Middle frontal gyrus (tissue), 1 donor: ENCODE results near the gene PID1.

ENCODE experiments used
- DNase-seq: peaks from one replicate; pipeline ENCODE4 v3.0.0-alpha.2; 2015; ENCODE audit warnings: low spot score; ENCODE audit errors: extremely low spot score

Gene PID1

DNA sequence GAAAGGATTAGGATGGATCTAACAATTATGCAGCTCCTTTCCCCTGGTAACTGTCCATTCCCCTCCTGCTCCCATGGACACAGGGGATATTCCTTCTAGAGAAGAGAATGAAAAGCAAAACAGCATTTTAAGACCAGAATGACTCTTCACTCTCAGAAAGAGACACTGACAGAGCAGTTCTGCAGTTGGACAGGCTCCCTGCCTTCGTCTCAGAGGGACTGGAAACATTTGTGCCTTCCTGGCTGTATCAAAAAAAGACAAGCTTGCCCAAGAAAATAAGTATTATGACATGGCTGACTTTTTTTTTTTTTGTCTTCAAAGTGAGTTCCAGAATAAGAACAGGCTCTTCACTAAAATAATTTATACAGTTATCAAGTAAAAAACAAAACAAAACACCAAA, 9.5 kb downstream of the PID1 start:
- no peak for DNase-seq

DNA sequence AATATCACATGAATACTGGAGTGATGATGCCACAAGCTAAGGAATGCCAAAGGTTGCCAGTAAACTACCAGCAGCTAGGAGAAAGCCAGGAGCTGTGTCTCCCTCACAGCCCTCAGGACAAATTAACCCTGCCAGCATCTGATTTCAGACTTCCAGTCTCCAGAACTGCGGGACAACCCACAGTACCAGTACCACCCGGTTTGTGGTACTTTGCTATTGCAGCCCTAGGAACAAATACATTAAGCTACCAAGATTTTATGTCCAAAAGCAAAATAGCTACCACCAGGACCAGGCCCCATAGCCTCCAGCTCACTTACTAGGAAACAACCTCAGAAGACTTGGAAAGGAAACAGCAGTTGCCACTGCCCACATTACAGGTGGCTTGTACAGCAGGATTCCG, 10.0 kb downstream of the PID1 start:
- DNase-seq, result no peak

GRCh38 chr2:229257985-229258384, 13.1 kb downstream of the PID1 start:
- DNase-seq, result no peak

DNA sequence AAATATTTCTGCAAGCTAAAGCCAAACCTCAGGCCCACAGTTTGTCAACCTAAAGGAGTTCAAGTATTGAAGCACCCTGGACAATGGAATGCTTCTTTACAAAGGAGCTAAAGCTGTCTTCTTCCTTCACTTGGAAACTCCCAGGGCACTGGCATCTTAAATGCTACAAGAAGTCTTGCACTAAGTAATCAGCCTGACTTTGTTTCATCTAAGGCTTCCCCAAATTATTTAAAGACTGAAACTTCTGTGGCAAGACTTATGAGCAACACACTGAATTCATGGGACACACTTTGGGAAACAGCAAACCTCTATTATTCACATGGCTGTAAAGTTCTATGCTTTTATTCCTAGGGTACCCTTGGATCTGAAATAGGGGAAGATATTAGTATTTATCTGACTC, 14.7 kb downstream of the PID1 start:
- DNase-seq, result no peak

- no peak for DNase-seq
Observed at GRCh38 chr2:229254206-229254605, 16.9 kb downstream of the PID1 start.

- DNase-seq, result no peak
Observed at GRCh38 chr2:229252996-229253395, 18.1 kb downstream of the PID1 start.

GRCh38 chr2:229252280-229252679, 18.8 kb downstream of the PID1 start:
- DNase-seq, result no peak

DNA sequence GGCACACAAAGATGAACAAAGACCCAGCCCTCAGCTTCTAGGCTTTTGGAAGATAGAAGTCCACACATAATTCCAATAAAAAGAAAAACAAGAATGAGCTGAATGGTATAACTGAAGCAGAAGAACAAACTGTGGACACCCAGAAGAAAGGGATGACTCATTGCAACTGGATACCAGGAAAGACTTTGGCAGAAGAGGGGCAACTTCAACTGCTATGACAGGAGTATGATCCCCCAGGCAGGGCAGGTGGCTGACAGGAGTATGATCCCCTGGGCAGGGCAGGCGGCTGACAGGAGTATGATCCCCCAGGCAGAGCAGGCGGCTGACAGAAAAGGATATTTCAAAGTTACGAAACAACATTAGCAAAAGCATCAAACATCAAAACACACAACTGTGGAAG, 21.6 kb downstream of the PID1 start:
- DNase-seq, result no peak

GRCh38 chr2:229246334-229246733, 24.8 kb downstream of the PID1 start:
- no peak for DNase-seq

DNA sequence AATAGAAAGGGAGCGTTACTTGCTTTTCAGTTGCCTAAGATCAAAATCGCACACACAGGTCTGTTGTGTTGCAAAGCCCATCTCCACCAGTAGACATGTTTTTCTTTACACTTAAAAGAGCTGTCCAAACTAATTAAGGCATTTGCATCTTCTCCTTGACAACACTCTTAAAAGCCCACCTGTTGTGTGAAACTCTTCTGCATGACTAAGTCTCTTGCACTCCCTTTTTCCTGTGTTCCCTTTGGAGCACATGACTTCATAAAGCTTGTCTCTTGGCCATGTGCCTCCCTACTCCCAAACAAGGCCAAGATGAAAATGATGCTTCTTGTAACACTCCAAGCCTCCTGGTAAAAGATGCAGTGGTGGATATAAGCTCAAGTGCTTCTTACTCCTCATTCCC, 26.1 kb downstream of the PID1 start:
- DNase-seq, result no peak

DNA sequence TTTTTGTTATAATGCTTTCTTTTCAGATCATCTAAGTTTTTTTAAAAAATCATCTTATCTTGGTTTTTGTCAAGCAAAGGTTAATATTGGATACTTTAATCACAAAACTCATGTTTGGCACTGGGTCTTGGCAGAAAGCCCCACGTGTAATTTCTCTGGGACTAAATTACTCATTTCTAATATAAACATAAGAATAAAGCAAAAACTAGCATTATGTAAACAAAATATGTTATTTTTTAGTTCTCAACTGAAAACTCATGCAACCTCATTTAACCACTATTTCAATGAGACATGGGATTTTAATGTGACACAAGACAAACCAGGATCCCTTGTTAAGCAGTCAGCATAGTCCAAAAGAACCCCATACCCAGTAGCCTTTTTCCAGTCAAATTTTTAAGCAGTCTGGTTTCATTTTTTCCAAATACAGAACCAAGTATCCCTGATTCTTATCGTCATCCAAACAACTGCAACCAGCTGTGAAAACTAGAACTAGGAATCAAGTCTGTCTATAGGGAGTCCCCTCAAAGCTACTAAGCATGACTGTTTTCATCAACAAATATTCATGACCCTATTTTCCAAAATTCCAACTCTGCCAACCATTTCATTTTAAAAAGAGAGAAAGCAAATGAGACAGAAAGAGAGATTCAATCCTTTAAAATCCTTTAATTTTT, 27.1 kb downstream of the PID1 start:
- no peak for DNase-seq

DNA sequence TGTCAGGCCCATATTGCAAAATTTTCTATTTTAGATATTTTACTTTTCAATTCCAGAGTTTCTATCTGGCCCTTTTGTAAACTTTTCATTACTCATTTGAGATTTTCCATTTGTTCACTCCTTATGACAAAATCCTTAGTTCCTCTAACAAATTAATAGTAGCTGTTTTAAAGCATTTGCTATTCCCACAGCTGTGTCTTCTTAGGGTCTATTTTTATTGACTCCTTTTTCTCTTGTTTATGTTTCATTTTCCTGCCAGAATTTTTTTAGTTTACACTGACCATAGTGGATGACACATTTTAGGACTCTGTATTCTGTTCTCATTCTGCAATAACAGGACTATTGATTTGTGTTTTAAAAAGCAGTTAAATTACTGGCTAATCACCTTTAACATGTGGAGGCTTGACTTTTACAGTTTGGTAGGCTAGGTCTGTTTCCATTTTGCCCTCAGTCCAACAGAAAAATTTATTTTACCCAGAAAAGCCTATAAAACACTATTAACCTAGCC, 30.0 kb downstream of the PID1 start:
- no peak for DNase-seq

DNA sequence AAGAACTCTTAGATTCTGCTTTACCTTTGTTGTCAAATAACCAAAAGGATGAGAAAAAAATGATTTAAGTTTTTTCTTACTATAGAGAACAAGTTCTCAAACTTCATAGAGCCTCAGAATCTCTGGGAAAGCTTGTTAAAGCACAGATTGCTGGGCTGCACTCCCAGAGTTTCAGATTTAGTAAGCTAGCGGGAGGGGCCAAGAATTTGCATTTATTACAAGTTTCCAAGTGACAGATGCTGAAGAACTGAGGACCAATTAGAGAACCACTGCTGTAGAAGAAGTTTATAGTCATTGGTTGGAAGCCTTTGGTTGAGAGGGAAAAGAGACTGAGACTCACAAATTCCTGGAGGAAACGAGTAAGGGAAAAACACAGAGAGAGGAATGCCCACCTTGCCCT, 32.1 kb downstream of the PID1 start:
- DNase-seq, result no peak

DNA sequence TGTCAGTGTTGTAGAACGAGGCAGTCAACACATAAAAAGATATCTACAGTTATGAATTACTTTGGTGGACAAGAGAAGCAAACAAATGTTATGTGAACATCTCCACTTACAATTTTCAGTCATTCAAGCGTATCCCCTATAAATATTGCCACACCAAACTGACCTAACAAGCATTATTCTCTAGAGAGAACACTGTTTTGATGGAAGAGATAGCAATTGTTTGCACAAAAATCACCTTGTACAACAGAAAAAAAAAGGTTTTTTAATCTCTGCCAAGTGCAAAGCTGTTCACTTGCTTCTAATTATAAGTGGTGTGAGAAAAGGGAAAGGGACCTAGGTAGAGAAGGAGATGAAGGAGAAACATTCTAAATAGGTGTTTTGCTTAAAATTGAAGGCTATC, 33.8 kb downstream of the PID1 start:
- DNase-seq, result no peak

DNA sequence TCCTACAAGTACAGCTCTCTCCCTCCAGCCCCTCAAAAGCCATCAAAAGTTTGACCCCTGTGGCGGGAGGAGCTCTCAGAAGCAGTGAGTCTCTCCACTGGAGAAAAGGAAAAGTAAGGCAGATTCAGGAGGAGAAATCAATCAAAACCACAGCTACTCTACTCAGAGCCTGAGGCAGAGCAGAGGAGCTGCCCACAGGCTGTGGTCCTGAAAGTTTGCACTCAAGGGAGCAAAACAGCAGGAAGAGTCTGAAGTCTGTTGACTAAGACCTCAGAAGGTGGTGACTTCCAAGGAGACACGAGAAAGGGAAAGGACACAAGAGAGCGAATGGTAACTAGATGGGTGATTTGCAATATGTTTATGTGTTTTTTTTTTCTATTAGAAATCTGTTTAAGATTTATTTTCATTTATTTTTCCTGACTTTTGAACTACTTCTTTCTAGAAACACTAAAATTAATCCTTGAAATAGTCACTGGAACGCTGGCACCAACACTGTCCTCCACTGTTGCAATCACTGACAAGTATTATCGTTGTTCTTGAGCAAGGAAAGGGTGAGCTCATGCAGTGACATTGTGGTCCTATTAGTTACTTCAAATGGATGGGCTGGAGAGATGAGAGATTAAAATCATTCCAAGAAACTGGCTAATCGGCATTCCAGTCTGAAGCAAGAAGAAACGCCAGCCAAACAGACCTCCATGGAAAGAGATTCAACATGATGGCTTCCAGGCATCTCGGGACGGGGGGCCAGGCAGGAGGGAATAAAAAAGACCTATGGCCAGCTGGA, 35.8 kb downstream of the PID1 start:
- DNase-seq, result no peak

DNA sequence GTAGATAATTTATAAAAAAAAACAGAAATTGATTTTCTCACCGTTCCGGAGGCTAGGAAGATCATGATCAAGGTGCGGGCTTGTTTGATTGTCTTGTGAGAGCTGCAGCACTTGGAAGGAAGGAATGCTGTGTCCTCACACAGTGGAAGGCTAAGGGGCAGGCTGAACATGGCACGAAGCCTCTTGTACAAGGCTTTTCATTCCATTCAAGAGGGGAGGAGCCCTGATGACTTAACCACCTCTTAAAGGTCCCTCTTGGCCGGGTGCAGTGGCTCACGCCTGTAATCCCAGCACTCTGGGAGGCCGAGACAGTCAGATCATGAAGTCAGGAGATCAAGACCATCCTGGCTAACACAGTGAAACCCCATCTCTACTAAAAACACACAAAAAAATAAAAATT, 39.2 kb downstream of the PID1 start:
- DNase-seq, result no peak

DNA sequence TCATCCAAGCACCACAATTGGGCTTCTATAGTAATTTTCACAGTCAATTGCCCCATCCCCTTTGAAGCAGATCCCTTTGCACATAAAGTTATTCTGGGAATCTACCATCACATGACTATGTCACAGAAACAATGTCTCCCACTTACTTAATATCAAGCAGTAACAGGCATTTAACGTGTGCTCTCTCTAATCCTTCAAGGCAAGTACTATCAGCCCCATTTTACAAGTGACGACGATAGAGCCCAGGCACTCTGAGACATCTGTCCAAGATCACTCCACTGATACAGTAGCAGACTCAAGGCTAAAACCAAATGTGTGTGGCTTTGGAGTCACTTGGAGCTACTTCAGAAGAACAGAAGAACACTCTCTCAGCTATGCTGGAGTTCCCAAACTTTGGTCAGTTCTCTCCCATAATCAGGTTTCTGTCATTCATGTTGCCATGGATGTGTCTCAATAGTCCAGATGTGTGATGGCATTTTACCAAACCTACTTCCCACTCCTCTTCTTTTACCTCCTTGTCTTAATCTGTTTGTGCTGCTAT, 39.7 kb downstream of the PID1 start:
- DNase-seq, result no peak

DNA sequence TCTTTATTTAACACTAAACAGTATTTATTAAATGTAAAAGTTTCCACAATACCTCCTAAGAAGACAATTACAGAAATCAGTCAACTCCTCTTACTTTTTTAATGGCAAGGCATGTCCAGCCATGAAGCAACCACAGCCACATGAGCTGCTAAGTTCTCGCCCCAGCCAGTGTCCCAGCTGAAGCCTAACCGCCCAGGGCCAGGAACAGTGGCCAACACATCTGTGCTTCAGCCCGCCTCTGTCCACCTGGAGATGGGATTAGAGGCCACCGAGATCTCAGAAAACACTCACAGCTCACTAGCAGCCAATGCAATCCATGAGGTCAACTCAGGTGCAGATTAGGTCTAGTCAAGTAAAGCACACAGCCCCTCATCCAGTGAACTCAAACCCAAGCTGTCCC, 40.2 kb downstream of the PID1 start:
- no peak for DNase-seq

DNA sequence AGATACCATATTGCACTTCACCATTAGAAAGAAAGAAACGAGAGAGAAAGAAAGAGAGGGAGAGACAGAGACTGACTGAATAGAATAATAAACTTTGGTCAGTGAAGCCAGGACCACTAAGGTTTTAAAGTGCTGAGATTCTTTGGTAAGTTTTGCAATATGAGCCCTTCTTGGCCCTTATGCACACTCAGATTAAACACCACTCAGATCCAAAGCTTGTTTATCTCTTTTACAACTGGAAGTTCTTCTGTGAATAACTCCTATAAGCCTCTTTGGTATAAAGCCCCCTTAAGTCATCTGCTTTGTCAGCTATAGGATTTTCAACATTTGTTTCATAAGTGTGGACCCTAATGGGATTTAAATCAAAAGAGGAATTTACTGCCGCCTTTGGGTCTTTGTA, 40.8 kb downstream of the PID1 start:
- DNase-seq, result no peak

DNA sequence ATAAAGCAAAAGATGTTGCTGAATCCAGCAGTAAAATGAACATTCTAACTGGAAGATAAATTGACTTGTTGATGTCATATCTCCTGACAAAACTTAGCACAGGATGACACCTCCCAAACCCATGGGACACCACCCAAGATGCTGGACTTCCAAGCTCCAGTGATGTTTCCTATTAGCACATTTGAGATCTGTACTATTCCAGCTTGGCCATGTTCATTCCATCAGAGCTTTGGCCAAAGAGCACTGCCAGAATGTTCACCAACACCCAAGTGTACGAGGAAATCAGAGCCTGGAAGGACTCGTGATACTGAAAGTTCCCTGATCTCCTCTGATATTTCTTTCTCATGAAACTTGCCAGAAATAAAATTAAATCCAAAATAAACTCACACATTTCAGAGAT, 44.7 kb downstream of the PID1 start:
- no peak for DNase-seq

DNA sequence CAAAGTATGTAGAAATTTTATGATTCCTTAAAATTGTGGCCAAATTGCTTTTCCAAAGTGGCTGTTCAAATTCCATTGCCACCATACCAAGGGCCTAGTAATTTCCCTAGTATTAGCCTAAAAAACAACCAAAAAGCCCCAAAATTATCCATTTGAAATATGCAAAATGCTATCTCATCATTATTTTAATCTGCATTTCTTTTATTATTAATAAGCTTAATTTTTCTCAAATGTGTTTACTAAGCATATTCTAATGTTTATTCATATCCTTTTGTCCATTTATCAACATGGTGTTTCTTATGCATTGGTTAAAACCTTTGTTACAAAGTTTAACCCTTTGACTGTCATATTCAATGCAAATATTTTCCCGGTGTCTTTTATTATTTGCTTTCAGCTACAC, 48.0 kb downstream of the PID1 start:
- no peak for DNase-seq

- DNase-seq, result no peak
Observed at GRCh38 chr2:229221641-229222040, 49.4 kb downstream of the PID1 start.

DNA sequence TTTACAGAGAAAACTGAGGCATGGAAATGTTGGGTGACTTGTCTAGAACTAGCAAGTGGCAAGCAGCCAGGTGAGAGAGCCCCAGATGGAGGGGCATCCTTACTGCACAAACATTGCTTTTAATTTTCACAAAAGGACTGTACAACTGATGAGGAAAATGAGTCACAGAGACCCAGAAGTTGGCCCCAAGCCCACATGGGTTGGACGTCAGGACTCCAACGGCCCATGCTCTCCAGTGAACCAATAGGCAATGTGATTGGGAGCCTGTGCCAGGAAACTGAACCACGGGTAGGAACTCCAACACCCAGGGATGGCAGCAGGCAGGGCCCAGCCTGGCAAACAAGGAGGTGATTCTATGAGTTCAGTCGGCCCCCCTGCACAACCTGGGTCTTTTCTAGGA, 50.8 kb downstream of the PID1 start:
- DNase-seq, result no peak
